ENCODE measurements around the gene RIMOC1.
A peak's percentile ranks its signal among the peaks of the same experiment; 100 is the strongest.

RIMOC1 gene

GRCh38 chr5:41925555-41925951, 21.4 kb downstream of the RIMOC1 start:
- peak overlapping the region; percentile 97 for H3K9ac ChIP-seq (ENCODE audit: low read length)
- no peak for TF ChIP-seq EZH2 (IDR thresholded peaks at IDR 0.05; ENCODE audit: borderline replicate concordance, low read length)
- TF ChIP-seq, protein P1, sequence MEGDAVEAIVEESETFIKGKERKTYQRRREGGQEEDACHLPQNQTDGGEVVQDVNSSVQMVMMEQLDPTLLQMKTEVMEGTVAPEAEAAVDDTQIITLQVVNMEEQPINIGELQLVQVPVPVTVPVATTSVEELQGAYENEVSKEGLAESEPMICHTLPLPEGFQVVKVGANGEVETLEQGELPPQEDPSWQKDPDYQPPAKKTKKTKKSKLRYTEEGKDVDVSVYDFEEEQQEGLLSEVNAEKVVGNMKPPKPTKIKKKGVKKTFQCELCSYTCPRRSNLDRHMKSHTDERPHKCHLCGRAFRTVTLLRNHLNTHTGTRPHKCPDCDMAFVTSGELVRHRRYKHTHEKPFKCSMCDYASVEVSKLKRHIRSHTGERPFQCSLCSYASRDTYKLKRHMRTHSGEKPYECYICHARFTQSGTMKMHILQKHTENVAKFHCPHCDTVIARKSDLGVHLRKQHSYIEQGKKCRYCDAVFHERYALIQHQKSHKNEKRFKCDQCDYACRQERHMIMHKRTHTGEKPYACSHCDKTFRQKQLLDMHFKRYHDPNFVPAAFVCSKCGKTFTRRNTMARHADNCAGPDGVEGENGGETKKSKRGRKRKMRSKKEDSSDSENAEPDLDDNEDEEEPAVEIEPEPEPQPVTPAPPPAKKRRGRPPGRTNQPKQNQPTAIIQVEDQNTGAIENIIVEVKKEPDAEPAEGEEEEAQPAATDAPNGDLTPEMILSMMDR (IDR thresholded peaks at IDR 0.05; ENCODE audit: low read length) = no peak
- peak overlapping the region; percentile 85 for H2AFZ ChIP-seq (ENCODE audit: low read length)
- H3K79me2 ChIP-seq (ENCODE audit: insufficient read depth, low read length) = no peaks in the 10 kb centered on the region
- peak overlapping the region; percentile 99 for H3K4me2 ChIP-seq (ENCODE audit: low read length)
- H3K27ac ChIP-seq (ENCODE audit: low read depth, low read length, poor library complexity, severe bottlenecking) = peak overlapping the region; percentile 84
- no peaks in the 10 kb centered on the region for H4K20me1 ChIP-seq (ENCODE audit: insufficient read depth, low read length)
- peaks cover 28% of the 10 kb centered on the region for H3K4me1 ChIP-seq (ENCODE audit: insufficient read depth, low read length, severe bottlenecking)
- no peaks in the 10 kb centered on the region for H3K9me2 ChIP-seq (ENCODE audit: low read depth, low read length)
- no peaks in the 10 kb centered on the region for H3K27me3 ChIP-seq (ENCODE audit: insufficient read depth, low read length)
- H3K4me3 ChIP-seq (ENCODE audit: low read depth, low read length, poor library complexity, severe bottlenecking) = peak overlapping the region; percentile 93
- H3F3A ChIP-seq (ENCODE audit: insufficient read depth, low read length) = no peaks in the 10 kb centered on the region
- H3K36me3 ChIP-seq (ENCODE audit: insufficient read depth, low read length) = peaks cover 15% of the 10 kb centered on the region
- H3K9me3 ChIP-seq (ENCODE audit: low read length) = no peaks in the 10 kb centered on the region

DNA sequence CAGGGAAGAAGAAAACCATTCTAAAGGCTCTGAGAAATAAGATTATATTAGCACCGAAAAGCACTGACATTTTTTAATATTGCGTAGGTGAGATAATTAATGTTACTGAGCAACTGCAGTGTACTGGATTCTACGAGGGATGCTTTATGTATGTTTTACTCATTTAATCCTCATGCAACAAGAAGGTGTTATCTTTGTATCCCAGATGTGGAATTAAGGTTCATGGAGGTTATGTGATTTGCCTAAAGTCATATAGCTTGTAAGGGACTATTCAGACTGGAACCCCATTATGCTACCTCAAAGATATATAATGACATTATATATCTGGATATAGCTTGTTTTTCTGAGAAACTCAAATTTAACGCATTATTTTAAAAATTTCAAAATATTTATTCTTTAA, 23.5 kb downstream of the RIMOC1 start:
- Histone ChIP-seq H3K27ac (ENCODE audit: low read depth, low read length, poor library complexity, severe bottlenecking) (no peak overlapping the region), H3K9ac (ENCODE audit: low read length) (no peak overlapping the region), H3F3A (ENCODE audit: insufficient read depth, low read length) (no peaks in the 10 kb centered on the region), H2AFZ (ENCODE audit: low read length) (no peak overlapping the region), H3K27me3 (ENCODE audit: insufficient read depth, low read length) (no peaks in the 10 kb centered on the region), H3K9me2 (ENCODE audit: low read depth, low read length) (no peaks in the 10 kb centered on the region), H3K4me1 (ENCODE audit: insufficient read depth, low read length, severe bottlenecking) (peaks cover 28% of the 10 kb centered on the region), H3K4me3 (ENCODE audit: low read depth, low read length, poor library complexity, severe bottlenecking) (no peak overlapping the region), H3K9me3 (ENCODE audit: low read length) (no peaks in the 10 kb centered on the region), H3K4me2 (ENCODE audit: low read length) (no peak overlapping the region), H3K36me3 (ENCODE audit: insufficient read depth, low read length) (peaks cover 11% of the 10 kb centered on the region), H4K20me1 (ENCODE audit: insufficient read depth, low read length) (no peaks in the 10 kb centered on the region), H3K79me2 (ENCODE audit: insufficient read depth, low read length) (no peaks in the 10 kb centered on the region)
- TF ChIP-seq, protein P1 (IDR thresholded peaks at IDR 0.05; ENCODE audit: low read length) = no peak
- TF ChIP-seq EZH2 (IDR thresholded peaks at IDR 0.05; ENCODE audit: borderline replicate concordance, low read length) = no peak

- Histone ChIP-seq H3K4me1 (ENCODE audit: insufficient read depth, low read length, severe bottlenecking) (peaks cover 28% of the 10 kb centered on the region), H3K9me2 (ENCODE audit: low read depth, low read length) (no peaks in the 10 kb centered on the region), H3K27ac (ENCODE audit: low read depth, low read length, poor library complexity, severe bottlenecking) (no peak overlapping the region), H4K20me1 (ENCODE audit: insufficient read depth, low read length) (no peaks in the 10 kb centered on the region), H3K36me3 (ENCODE audit: insufficient read depth, low read length) (peaks cover 14% of the 10 kb centered on the region), H3K4me3 (ENCODE audit: low read depth, low read length, poor library complexity, severe bottlenecking) (no peak overlapping the region), H3K9ac (ENCODE audit: low read length) (no peak overlapping the region), H3K27me3 (ENCODE audit: insufficient read depth, low read length) (no peaks in the 10 kb centered on the region), H3K4me2 (ENCODE audit: low read length) (no peak overlapping the region), H3K79me2 (ENCODE audit: insufficient read depth, low read length) (no peaks in the 10 kb centered on the region), H3K9me3 (ENCODE audit: low read length) (no peaks in the 10 kb centered on the region), H2AFZ (ENCODE audit: low read length) (no peak overlapping the region), H3F3A (ENCODE audit: insufficient read depth, low read length) (no peaks in the 10 kb centered on the region)
- TF ChIP-seq EZH2 (IDR thresholded peaks at IDR 0.05; ENCODE audit: borderline replicate concordance, low read length) = no peak
- TF ChIP-seq, protein P1 (IDR thresholded peaks at IDR 0.05; ENCODE audit: low read length) = no peak
Observed at GRCh38 chr5:41929035-41929434, 24.9 kb downstream of the RIMOC1 start.

All from OCI-LY1 (cell line).